ENCODE data around the gene RNF17. TPM values are rescaled to one million over a fixed set of nuclear protein-coding genes. Genes with fewer than 3 reads are reported as not detected.

The RNF17 gene
- total RNA-seq, 1 donor from 2014 or later: not detected

DNA sequence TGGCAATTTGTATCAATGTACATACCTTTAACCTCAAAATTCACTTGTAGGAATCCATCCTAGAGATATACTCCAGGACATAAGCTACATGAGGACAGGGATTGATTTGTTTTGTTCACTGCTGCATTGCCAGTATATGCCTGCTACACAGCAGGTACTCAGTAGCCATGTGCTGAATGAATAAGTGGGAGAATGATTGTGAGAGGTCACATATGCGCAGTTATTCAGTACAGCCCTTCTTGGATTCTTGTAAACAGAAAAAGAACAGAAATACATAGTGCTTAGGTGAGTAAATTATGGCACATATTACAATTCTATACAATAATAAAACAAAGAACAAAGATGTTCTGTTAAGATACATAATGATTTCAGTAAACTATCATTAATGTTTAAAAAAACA lies 133.3 kb downstream of the RNF17 start:
- DNase-seq: no peak

- DNase-seq: no peak
These were observed 135.6 kb downstream of the RNF17 start for GRCh38 chr13:24899601-24900000.

DNA sequence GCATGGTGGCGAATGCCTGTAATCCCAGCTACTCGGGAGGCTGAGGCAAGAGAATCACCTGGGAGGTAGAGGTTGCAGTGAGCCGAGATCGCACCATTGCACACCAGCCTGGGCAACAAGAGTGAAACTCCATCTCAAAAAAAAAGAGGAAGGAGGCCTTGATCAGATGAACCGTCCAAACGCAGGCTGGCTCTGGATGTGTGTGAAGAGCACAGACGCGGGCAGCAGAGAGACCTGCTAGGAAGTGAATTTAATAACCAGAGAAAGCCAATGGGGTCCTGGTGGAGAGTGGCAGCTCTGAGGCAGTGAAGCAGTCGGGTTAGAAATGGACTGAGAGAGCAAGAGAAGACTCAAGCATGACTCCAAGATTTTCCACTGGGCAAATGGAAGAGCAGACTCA lies 136.5 kb downstream of the RNF17 start:
- no peak for DNase-seq

DNA sequence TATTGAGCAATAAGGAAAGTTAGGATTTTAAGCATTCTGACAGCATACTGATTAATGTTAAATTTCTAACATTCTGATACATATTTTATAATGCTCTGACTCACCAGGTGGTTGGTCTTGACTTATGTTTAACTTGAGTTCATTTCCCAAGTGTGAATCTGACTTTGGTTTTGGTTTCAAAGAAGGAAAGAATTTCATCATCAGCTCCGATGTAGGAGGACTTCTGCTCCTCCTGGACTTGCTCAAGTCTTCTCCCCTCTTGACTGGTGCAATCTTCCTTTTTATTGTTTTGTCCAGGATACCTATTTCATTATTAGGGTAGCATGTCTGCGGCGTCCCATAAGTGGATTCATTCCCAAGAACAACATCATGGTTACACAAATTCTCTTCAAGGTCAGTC lies 141.3 kb downstream of the RNF17 start:
- no peak for DNase-seq

DNA sequence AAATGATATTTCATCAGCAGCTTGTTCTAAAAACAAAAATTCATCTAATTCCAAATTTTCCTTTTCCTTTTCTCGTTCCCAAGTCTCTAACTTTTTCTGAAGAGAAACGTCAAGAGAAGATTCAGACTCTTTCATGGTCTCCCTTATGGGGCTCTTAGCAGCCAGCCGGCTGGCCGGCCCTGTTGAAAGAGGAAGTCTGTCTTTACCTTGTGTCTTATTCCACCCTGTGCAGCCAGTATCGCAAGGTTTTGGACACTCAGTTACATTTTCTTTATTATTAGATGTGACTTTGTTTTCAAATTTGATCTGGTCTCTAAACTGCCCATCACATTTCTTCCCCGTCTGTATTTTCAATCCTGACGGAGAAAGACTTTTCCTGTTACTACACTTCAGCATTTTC lies 142.3 kb downstream of the RNF17 start:
- no peak for DNase-seq

GRCh38 chr13:24910502-24911132 lies 146.6 kb downstream of the RNF17 start:
- DNase-seq: no peak

- no peak for DNase-seq
These were observed 147.4 kb downstream of the RNF17 start for GRCh38 chr13:24911133-24911908.

GRCh38 chr13:24916464-24916863 lies 152.5 kb downstream of the RNF17 start:
- no peak for DNase-seq

- DNase-seq: no peak
These were observed 157.0 kb downstream of the RNF17 start for GRCh38 chr13:24921003-24921402.

GRCh38 chr13:24921881-24922280 lies 157.9 kb downstream of the RNF17 start:
- no peak for DNase-seq

GRCh38 chr13:24922387-24922744 lies 158.4 kb downstream of the RNF17 start:
- no peak for DNase-seq

DNA sequence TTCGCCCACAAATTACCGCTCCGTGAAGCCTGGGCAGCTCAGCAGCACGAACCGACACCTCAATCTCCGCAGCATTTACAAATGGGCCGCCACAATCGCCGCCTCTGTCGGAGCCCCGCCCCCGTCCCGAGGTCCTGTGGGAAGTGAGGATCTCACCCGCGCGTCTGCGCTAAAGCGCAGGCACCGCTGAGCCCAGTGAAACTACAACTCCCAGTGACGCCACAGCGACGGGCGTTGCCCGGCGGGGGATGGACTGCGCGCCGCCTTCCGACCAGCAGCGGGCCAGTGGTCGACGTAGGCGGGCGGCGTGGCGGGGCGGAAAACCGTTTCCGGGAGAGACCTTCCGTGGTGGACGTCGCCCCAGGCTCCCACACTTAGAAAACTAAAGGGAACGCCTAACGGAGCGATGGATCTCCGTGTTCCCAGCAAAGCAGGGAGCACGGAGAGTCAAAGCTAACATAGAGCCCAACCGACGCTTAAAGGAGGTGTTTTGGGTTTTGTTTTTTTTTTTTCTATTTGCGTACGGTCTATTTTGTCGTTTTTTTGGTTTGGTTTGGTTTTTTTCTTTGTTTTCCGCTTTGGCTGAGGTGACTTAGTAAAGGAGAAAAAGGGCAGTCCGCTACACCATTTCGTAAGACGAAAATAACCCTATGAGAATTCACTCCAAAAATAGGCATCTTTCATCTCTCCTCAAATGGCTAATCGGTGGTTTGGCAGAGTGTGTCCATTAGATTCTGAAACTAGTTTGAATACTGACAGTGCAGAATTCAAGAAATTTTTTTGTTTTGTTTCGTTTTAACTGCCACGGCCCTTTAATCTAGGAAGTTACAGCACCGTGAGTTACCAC lies 159.0 kb downstream of the RNF17 start:
- DNase-seq: peak; percentile 96

DNA sequence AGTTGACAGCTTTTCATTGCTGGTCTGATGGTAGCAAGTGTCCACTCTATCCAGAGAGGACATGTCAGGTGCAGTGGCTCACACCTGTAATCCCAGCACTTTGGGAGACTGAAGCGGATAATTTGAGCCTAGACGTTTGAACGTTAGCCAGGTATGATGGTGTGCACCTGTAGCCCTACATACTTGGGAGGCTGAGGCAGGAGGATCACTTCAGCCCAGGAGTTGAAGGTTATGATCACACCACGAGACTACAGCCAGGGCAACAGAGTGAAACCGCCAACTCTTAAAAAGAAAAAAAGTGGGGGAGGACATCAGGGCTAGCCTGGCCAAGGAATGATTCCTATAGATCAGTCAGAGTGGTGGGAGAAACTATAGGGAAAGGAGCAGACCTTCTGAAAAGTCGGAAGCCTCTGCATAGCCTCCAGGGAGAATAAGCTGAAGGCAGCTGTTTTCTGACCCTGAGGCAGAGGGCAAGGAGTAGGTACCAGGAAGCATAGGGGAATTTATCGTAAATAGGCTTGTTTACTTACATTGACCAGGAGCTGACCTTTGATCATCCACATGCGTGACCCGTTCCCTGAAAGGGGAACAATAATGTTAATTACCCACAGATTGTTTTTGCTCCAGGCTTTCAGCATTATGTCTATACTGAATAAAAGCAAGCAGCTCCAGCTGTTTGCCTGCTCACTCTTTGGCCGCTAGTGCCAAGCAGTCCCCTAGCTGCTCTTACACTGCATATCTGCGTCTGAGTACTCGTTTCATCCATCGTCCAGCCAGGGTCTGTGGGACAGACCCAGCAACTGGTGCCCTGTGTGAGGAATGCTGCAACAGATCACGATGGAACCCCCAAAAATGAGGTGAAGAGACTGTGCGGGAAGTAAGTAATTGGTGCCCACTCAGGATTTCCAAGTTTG lies 161.6 kb downstream of the RNF17 start:
- DNase-seq: no peak

- no peak for DNase-seq
These were observed 163.9 kb downstream of the RNF17 start for GRCh38 chr13:24927810-24928404.

DNA sequence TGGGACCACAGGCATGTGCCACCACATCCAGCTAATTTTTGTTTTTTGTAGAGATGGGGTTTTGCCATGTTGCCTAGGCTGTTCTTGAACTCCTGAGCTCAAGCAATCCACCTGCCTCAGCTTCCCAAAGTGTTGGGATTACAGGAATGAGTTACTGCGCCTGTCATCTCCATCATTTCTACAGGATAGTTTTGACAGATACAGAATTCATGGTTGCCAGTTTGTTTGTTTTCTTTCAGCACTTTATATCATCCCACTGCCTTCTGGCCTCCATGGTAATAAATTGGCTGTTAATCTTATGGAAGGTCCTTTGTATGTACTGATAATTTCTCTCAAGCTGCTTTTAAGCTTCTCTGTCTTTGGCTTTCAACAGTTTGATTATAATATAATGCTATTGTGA lies 165.2 kb downstream of the RNF17 start:
- DNase-seq: no peak

Other genes with a start within 250 kb of the RNF17 start
- gene ATP12A, start 83.8 kb upstream of the RNF17 start, total RNA-seq: under 0.01 TPM